HG03045 (cell line): ENCODE data around the gene OCA2.
A peak's percentile ranks its signal among the peaks of the same experiment; 100 is the strongest.

ENCODE experiments used
- ATAC-seq: cut with Tn5 transposase; IDR thresholded peaks from one replicate; pipeline ENCODE4 v1.9.1; 2021; ENCODE audit warnings: mild to moderate bottlenecking, moderate library complexity; ENCODE audit not compliant: unreplicated experiment

The OCA2 gene

GRCh38 chr15:28105793-28106192, 6.7 kb upstream of the OCA2 start:
- ATAC-seq, result no peak

GRCh38 chr15:28105224-28105791, 6.2 kb upstream of the OCA2 start:
- ATAC-seq, result no peak

- no peak for ATAC-seq
Observed at GRCh38 chr15:28104326-28104725, 5.2 kb upstream of the OCA2 start.

- ATAC-seq, result no peak
Observed at GRCh38 chr15:28103831-28104230, 4.7 kb upstream of the OCA2 start.

- ATAC-seq, result no peak
Observed at GRCh38 chr15:28101983-28102441, 2.9 kb upstream of the OCA2 start.

GRCh38 chr15:28101201-28101600, 2.1 kb upstream of the OCA2 start:
- no peak for ATAC-seq

- ATAC-seq, result no peak
Observed at GRCh38 chr15:28100516-28101195, 1.5 kb upstream of the OCA2 start.

GRCh38 chr15:28099555-28100140, 533 bp upstream of the OCA2 start:
- no peak for ATAC-seq

- no peak for ATAC-seq
Observed at GRCh38 chr15:28098360-28098765, 752 bp downstream of the OCA2 start.

- no peak for ATAC-seq
Observed at GRCh38 chr15:28097656-28098359, 1.3 kb downstream of the OCA2 start.

GRCh38 chr15:28096670-28097431, 2.3 kb downstream of the OCA2 start:
- ATAC-seq, result peak; percentile 6

GRCh38 chr15:28096411-28096669, 2.8 kb downstream of the OCA2 start:
- no peak for ATAC-seq

- no peak for ATAC-seq
Observed at GRCh38 chr15:28094732-28095521, 4.2 kb downstream of the OCA2 start.

GRCh38 chr15:28093752-28094535, 5.2 kb downstream of the OCA2 start:
- no peak for ATAC-seq

- no peak for ATAC-seq
Observed at GRCh38 chr15:28091313-28091712, 7.8 kb downstream of the OCA2 start.

- peak; percentile 78 for ATAC-seq
Observed at GRCh38 chr15:28086175-28086703, 12.9 kb downstream of the OCA2 start.

GRCh38 chr15:28085489-28086174, 13.5 kb downstream of the OCA2 start:
- ATAC-seq, result no peak

- ATAC-seq, result no peak
Observed at GRCh38 chr15:28084547-28084946, 14.6 kb downstream of the OCA2 start.
